GM21529 (cell line): ENCODE data around the gene C11orf21.

Experiments used
- ATAC-seq: cut with Tn5 transposase; IDR thresholded peaks from one replicate; pipeline ENCODE4 v1.9.1; 2021; ENCODE audit not compliant: unreplicated experiment

The C11orf21 gene

DNA sequence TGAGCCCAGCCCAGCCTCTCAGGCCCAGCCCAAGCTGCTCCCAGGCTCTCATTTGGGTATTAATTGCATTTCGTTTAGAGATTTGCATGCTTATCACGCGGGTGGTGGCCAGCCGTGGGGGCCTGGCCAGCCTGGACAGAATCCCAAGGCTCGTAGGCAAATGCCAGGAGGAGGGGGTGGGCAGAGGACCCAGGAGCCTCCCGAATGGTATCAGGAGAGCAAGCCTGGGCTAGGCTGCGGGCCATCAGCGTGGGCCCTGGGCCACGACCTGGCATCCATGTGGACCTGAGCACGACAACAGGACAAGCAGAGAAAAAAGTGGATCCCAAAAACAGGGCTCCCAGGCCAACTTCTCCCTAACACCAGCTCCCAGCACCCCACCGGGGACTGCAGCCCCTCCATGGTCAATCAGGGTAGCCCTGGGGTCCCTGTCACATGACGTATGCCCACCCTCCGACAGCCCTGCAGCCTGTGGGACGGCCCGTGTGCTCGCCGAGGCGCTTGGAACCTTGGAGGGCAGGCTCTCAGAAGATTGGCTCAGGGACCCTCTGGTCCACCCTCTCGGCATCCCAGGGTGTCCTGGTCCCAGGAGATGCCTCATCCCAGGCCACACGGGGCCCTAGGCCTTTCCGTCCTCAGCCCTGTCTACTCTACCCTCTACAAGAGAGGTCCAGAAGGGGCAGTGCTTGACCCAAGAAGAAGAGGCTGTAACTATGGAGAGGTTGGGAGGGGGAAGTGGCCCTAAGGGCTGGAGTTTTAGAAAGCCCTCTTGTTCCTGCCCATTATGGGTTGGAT is 40.1 kb downstream of the C11orf21 start:
- ATAC-seq: no peak

DNA sequence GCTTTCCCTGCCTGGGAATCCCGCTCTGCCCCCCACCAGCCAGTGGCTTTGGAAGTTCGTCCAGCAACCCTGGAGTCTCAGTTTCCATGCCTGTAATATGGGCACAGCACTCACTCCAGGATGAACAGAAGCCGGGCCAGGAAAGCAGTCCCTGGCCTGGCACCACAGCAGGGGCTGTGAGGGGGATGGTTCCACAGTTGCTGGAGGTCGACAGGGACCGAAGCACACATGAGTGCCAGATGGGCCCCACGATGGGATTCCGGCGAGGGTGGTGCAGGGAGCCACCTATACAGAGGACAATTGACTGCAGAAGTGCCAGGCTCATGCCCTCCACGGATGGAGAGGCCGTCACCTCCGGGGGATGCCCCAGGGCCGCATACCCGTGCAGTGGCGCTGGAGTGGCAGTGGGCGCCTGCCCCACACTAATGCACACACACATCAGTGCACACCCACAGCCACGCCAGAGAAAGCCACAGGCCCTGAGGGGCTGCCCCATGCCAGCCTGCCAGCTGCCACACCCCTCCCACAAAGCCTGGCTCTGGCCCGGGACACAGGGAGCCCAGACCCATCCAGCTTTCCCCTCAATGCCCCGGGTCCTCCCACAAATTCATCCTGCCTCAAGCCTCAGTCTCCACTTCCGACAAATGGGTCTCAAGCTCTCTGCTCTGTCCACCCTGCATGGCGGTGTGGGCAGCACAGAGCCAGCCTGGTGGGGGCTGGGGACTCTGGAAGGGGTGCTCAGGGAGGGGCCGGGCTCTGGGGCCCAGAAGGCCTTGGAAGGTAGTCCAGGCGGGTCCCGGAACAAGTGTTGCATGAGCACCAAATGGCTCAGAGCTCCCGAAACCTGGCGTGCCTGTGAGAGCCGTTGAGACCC is 41.0 kb downstream of the C11orf21 start:
- no peak for ATAC-seq

DNA sequence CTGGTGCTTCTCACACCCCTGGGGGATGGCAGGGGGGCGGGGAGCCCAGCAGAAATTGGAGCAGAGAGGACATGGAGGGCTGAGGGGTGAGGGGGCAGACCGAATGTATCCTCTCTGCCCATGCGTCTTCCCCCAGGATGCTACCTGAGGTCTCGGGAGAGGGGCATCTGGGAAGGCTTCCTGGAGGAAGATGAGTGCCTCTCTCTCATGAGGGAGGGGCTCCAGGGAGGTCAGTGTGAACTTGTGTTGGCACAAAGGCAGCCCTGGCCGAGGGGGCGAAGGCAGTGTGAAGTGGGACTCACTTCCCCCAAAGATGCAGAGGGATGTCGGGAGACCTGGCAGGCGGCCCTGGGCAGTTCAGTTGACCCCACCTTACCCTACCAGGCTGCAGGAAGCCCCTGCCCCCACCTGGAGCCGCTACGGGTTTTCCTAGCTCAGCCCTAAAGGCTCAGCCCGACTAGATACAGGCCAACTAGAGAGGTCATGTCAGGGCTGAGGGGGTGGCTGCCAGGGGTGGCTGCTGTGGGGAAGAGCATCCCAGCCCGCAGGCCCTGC is 41.7 kb downstream of the C11orf21 start:
- no peak for ATAC-seq

DNA sequence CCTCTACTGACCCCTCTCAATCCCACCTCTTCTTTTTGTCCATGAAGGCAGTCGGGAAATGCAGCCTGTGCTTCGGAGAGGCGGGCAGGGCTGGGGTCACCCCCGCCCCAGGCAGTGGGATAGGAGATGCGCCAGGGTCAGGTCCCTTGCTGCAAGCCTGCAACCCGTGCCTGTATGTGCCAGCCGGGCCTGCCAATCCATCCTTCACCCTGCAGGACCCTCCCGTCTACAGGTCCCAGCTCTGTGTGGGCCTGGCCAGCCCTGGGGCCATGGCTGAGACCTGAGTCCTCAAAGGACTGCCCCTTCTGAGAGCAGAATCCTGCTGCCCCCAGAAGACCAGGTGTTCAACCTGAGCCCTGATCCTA is 42.3 kb downstream of the C11orf21 start:
- no peak for ATAC-seq

GRCh38 chr11:2258501-2259465 is 42.9 kb downstream of the C11orf21 start:
- no peak for ATAC-seq

GRCh38 chr11:2256951-2257700 is 44.6 kb downstream of the C11orf21 start:
- ATAC-seq: no peak

DNA sequence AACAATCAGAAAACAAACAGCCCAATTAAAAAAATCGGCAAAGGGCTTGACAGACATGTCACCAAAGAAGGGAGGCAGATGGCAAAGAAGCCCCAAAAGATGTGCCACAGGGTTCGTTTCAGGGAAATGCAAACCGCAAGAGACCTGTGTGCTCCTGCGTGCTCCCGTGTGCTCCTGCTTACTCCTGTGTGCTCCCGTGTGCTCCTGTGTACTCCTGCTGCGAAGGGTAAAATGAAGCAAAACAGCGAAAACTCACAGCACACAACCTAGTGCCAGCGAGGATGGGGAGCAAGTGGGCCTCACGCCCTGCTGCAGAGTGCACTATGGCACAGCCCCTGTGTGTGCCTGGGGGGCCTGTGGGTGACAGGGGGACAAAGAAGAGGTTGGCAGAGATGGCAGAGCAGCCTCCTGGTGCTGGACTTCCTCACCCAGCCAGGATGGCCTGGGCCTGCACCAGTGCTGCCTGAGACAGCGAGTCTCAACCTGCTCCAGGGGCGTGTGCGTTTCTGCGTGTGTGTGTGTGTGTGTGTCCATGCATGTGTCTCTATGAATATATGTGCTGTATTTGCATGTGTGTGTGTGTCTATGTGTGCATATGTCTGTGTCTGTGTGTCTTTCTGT is 45.3 kb downstream of the C11orf21 start:
- ATAC-seq: no peak

GRCh38 chr11:2252018-2252417 is 49.7 kb downstream of the C11orf21 start:
- no peak for ATAC-seq

DNA sequence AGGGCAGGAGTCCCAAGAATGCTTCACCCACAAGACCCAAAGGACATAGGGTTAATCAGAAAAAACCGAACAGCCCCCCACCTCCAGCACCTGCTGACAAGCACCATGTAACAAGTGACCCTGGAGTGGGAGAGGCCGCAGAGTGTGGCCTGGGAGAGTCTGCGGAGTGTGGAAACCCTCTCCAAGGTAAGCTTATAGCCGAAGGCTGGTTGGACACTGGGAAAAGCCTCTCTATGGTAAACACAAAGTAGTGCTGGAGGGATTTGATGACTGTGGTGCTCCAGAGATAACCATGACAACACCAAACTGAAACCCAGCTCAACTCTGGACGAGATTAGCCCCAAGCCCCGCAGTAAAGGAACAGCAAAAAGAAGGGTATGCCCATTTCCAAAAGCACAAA is 50.6 kb downstream of the C11orf21 start:
- ATAC-seq: no peak

DNA sequence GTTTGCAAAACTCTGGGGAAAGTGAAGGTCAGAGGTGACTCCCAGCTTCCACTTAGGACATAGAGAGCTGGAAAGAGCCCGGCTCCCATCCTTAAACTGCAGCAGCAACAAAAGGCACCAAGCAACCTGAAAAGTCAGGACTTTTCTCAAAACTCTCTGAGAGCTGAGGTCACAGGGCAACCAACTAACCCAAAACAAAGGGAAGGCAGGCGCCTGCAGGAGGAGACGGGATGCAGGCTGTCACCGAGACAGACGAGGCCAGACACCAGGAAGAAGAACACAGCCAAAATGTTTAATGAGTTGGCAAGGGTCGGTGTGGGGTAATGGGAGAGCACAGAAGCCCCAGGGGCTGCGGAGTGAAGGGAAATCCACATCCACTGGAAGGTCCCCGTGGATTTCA is 51.2 kb downstream of the C11orf21 start:
- no peak for ATAC-seq

DNA sequence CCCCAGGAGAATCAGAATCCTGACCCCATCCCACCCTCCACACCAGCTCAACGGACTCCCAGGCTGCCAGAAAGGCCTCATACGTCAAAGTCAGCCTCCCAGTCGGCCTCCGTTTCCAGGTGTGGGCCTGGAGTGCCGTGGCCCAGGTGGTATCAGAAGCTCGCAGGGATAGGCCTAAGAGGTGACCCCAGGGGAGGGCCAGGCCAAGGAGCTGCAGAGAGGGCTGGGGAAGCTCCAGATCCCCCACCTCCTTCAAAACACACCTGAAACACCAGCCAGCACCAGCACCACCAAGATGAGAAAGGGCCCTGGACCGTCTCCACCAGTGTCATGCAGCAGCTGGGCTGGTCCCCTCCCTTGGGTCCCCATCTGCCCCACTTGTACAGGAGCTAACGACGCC is 51.7 kb downstream of the C11orf21 start:
- no peak for ATAC-seq

- no peak for ATAC-seq
Measured at GRCh38 chr11:2249189-2249916, 52.4 kb downstream of the C11orf21 start.

DNA sequence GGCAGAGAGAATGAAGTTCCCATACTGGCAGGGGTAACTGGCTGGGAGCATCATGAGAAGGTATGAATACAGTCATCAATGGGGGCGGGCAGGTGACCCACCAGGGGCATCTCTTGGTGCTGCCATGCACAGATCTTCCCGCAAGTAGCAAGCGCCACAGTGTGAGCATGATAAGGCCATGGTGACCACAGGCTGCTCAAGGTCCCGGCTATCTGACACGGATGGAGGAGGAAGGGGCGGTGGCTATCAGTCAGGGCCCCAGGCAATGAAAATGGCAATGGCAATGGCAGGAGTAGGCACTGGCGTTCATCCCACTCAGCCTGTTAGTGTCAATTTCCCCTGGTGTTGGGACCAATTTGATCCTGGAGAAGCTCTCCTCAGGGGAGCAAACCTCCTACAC is 53.0 kb downstream of the C11orf21 start:
- no peak for ATAC-seq

- no peak for ATAC-seq
Measured at GRCh38 chr11:2248242-2248641, 53.5 kb downstream of the C11orf21 start.

- ATAC-seq: no peak
Measured at GRCh38 chr11:2247496-2247895, 54.2 kb downstream of the C11orf21 start.
